ENCODE data around the gene FILIP1.

DNA sequence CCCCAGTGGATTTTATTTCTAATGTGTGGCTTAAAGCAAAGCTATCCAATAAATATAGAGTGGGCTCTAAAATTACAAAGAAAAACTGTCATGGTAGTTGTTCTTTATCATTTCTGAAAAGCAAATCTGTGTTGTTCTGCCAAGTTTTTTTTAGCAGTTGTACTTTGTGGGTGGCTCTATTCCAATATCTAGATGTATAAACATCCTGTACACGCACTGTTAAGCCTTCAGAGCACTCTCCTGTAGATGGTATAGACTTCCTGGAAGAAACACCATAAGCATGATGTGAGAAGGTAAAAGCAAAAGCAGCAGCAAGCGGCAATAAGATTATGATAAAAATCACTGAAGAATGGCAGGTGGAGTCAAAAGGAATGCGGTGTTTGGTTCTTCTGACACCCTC, 187.5 kb downstream of the FILIP1 start:
- TF ChIP-seq, protein P1, sequence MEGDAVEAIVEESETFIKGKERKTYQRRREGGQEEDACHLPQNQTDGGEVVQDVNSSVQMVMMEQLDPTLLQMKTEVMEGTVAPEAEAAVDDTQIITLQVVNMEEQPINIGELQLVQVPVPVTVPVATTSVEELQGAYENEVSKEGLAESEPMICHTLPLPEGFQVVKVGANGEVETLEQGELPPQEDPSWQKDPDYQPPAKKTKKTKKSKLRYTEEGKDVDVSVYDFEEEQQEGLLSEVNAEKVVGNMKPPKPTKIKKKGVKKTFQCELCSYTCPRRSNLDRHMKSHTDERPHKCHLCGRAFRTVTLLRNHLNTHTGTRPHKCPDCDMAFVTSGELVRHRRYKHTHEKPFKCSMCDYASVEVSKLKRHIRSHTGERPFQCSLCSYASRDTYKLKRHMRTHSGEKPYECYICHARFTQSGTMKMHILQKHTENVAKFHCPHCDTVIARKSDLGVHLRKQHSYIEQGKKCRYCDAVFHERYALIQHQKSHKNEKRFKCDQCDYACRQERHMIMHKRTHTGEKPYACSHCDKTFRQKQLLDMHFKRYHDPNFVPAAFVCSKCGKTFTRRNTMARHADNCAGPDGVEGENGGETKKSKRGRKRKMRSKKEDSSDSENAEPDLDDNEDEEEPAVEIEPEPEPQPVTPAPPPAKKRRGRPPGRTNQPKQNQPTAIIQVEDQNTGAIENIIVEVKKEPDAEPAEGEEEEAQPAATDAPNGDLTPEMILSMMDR (conservative IDR thresholded peaks at IDR 0.05 in 1 of 2, IDR thresholded peaks at IDR 0.05 in 1 of 2; ENCODE audit: low read depth in 1 of 2, low read length in 2 of 2): no peak
- TF ChIP-seq EZH2 (IDR thresholded peaks at IDR 0.05; ENCODE audit: low read length, missing control alignments): no peak

Data from fibroblast of lung (primary cell).